Stimulated activated CD8-positive, alpha-beta memory T cell treated with anti-CD3 and anti-CD28 coated beads, Interleukin-2, amount 100 ng/mL, for 1 hour (primary cell): ENCODE results near the gene CSNK1A1L.
"Not testable (repeated sequence)": the region's sequence is repeated elsewhere in the genome, so short reads cannot be mapped to it uniquely, and the experiment has no call there.

Experiments
- DNase-seq, 2 donors: peaks; one replicate each; pipeline ENCODE4 v3.0.0-alpha.2; 2020; ENCODE audit warnings: low read depth in 2 of 2

The CSNK1A1L gene

GRCh38 chr13:37058910-37059847 lies 46.3 kb downstream of the CSNK1A1L start, which contains the start of gene SUPT20H:
SUPT20H (minus strand) TSS chr13:37059688; CDS start chr13:37051490, 8,198 bp downstream.
- DNase-seq, result peak; percentile 90 to 91

GRCh38 chr13:37056228-37056627 lies 49.2 kb downstream of the CSNK1A1L start:
- DNase-seq, result not testable (repeated sequence)
